Astrocyte (in vitro differentiated cells and primary cell): ENCODE measurements around the gene PIGL. TPM values are rescaled to one million over a fixed set of nuclear protein-coding genes. Genes with fewer than 3 reads are reported as not detected.
"Not testable (repeated sequence)": the region's sequence is repeated elsewhere in the genome, so short reads cannot be mapped to it uniquely, and the experiment has no call there.

Experiments used
- DNase-seq: peaks from one replicate; pipeline ENCODE4 v3.0.0-alpha.2; 2010; ENCODE audit warnings: low read depth
- FAIRE-seq: peaks from 2 replicates; lab custom pipeline; 2011; peaks lifted over from hg19 to GRCh38; lab: Jason Lieb, UNC
- H2AFZ ChIP-seq: 2 replicates; pipeline ENCODE4 v1.6.0; 2012; ENCODE audit warnings: low read depth, low read length, inconsistent platforms
- H3K27ac ChIP-seq: 2 replicates; pipeline ENCODE4 v1.5.1; 2011; ENCODE audit warnings: low read depth, low read length, inconsistent platforms
- H3K27me3 ChIP-seq: 2 replicates; pipeline ENCODE4 v1.6.0; 2011; ENCODE audit warnings: low read length, inconsistent platforms; ENCODE audit not compliant: insufficient read depth
- H3K36me3 ChIP-seq: 2 replicates; pipeline ENCODE4 v1.5.1; 2011; ENCODE audit warnings: low read length, inconsistent platforms; ENCODE audit not compliant: insufficient read depth
- H3K4me1 ChIP-seq: 2 replicates; pipeline ENCODE4 v1.5.1; 2011; ENCODE audit warnings: low read length, inconsistent platforms; ENCODE audit not compliant: insufficient read depth
- H3K4me2 ChIP-seq: 2 replicates; pipeline ENCODE4 v1.6.0; 2012; ENCODE audit warnings: low read length, inconsistent platforms
- H3K4me3 ChIP-seq: 2 replicates; pipeline ENCODE4 v1.5.1; 2011; ENCODE audit warnings: low read depth, mild to moderate bottlenecking, low read length, inconsistent platforms; ENCODE audit not compliant: insufficient read depth
- H3K79me2 ChIP-seq: 2 replicates; pipeline ENCODE4 v1.6.0; 2012; ENCODE audit warnings: mild to moderate bottlenecking, low read length, inconsistent platforms; ENCODE audit not compliant: insufficient read depth
- H3K9ac ChIP-seq: 2 replicates; pipeline ENCODE4 v1.6.0; 2012; ENCODE audit warnings: mild to moderate bottlenecking, low read length, inconsistent platforms
- H3K9me3 ChIP-seq: 2 replicates; pipeline ENCODE4 v1.5.1; 2012; ENCODE audit warnings: low read depth, mild to moderate bottlenecking, low read length, inconsistent platforms; ENCODE audit not compliant: insufficient read depth
- H4K20me1 ChIP-seq: 2 replicates; pipeline ENCODE4 v1.6.0; 2012; ENCODE audit warnings: low read length, inconsistent platforms; ENCODE audit not compliant: insufficient read depth
- H3K27ac Mint-ChIP-seq: one replicate; pipeline ENCODE4 v1.8.0; 2021; ENCODE audit warnings: mild to moderate bottlenecking, mixed read lengths; ENCODE audit not compliant: unreplicated experiment
- H3K27me3 Mint-ChIP-seq: one replicate; pipeline ENCODE4 v1.8.0; 2021; ENCODE audit warnings: low read depth, mixed read lengths; ENCODE audit not compliant: unreplicated experiment
- H3K36me3 Mint-ChIP-seq: one replicate; pipeline ENCODE4 v1.8.0; 2021; ENCODE audit warnings: low read depth, mixed read lengths; ENCODE audit not compliant: unreplicated experiment
- H3K4me1 Mint-ChIP-seq: one replicate; pipeline ENCODE4 v1.8.0; 2021; ENCODE audit warnings: low read depth, mixed read lengths; ENCODE audit not compliant: unreplicated experiment
- H3K4me3 Mint-ChIP-seq: one replicate; pipeline ENCODE4 v1.8.0; 2021; ENCODE audit warnings: mild to moderate bottlenecking, moderate library complexity, mixed read lengths; ENCODE audit not compliant: unreplicated experiment
- H3K9me3 Mint-ChIP-seq: one replicate; pipeline ENCODE4 v1.8.0; 2021; ENCODE audit warnings: mild to moderate bottlenecking, mixed read lengths; ENCODE audit not compliant: unreplicated experiment
- EZH2 ChIP-seq: IDR thresholded peaks from 2 replicates; pipeline ENCODE4 v1.6.1; 2012; ENCODE audit warnings: mild to moderate bottlenecking, low read length, inconsistent platforms; ENCODE audit not compliant: insufficient read depth
- total RNA-seq: library from RNA; stranded (reverse); gene quantifications from 2 replicates; pipeline ENCODE4 v1.2.1, GENCODE V29; 2021
- TF ChIP-seq, protein P1 (sequence below): IDR thresholded peaks from 2 replicates; pipeline ENCODE4 v1.5.1; 2011; ENCODE audit warnings: low read depth, mild to moderate bottlenecking, inconsistent platforms, low read length, moderate library complexity; ENCODE audit not compliant: insufficient read depth

Gene PIGL
- total RNA-seq, 1 donor from 2014 or later = 21.9 TPM

DNA sequence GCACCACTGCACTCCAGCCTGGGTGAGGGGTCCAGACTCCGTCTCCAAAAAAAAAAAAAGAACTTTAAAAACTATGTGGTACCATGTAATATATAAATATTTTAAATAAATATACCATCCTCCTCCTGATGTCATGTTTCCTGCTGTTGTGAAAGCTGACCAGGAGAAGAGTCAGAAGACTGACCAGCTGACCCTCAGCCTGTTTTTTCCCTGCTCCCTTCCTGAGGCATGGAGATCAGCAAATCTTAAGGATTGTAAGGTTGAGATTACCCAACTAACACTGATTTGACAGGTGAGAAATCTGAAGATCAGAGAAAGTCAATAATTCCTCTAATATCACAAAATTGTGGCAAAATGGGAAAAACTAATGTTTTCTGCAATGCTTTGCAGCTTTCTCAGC, 19.7 kb upstream of the PIGL start:
- DNase-seq (no peak), FAIRE-seq (no peak)
- H2AFZ ChIP-seq = no peak overlapping the region
- peaks cover 7% of the 10 kb centered on the region for H3K36me3 ChIP-seq
- H3K79me2 ChIP-seq = peaks cover 94% of the 10 kb centered on the region
- H3K9ac ChIP-seq = no peak overlapping the region
- H3K4me3 ChIP-seq = no peak overlapping the region
- Mint-ChIP-seq H3K27ac (no peak overlapping the region), H3K4me1 (peaks cover 15% of the 10 kb centered on the region), H3K27me3 (no peaks in the 10 kb centered on the region), H3K9me3 (no peaks in the 10 kb centered on the region), H3K4me3 (no peak overlapping the region), H3K36me3 (peaks cover 5% of the 10 kb centered on the region)
- H3K4me1 ChIP-seq = no peaks in the 10 kb centered on the region
- peaks cover 53% of the 10 kb centered on the region for H4K20me1 ChIP-seq
- H3K27ac ChIP-seq = no peak overlapping the region
- H3K27me3 ChIP-seq = no peaks in the 10 kb centered on the region
- no peaks in the 10 kb centered on the region for H3K9me3 ChIP-seq
- TF ChIP-seq EZH2 = no peak
- TF ChIP-seq, protein P1, sequence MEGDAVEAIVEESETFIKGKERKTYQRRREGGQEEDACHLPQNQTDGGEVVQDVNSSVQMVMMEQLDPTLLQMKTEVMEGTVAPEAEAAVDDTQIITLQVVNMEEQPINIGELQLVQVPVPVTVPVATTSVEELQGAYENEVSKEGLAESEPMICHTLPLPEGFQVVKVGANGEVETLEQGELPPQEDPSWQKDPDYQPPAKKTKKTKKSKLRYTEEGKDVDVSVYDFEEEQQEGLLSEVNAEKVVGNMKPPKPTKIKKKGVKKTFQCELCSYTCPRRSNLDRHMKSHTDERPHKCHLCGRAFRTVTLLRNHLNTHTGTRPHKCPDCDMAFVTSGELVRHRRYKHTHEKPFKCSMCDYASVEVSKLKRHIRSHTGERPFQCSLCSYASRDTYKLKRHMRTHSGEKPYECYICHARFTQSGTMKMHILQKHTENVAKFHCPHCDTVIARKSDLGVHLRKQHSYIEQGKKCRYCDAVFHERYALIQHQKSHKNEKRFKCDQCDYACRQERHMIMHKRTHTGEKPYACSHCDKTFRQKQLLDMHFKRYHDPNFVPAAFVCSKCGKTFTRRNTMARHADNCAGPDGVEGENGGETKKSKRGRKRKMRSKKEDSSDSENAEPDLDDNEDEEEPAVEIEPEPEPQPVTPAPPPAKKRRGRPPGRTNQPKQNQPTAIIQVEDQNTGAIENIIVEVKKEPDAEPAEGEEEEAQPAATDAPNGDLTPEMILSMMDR = no peak
- no peak overlapping the region for H3K4me2 ChIP-seq

DNA sequence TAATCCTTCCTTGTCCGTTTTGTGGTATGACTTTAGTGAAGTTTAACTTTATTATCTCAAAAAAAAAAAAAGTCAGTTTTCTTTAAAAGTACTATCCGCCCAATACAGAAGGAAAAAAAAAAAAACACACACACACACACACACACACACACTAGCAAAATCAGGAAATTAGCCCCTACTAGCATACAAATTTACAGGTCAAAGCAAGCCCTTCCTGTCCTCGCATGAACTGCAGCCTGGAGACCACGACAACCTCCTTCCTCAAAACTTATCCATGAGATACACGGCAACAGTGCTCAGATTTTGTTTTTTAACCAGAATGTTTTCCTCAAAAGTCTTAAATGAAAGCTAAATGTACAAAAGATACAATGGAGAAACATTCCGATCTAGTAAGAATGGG, 17.9 kb upstream of the PIGL start:
- FAIRE-seq = no peak
- H3K4me3 Mint-ChIP-seq = no peak overlapping the region

DNA sequence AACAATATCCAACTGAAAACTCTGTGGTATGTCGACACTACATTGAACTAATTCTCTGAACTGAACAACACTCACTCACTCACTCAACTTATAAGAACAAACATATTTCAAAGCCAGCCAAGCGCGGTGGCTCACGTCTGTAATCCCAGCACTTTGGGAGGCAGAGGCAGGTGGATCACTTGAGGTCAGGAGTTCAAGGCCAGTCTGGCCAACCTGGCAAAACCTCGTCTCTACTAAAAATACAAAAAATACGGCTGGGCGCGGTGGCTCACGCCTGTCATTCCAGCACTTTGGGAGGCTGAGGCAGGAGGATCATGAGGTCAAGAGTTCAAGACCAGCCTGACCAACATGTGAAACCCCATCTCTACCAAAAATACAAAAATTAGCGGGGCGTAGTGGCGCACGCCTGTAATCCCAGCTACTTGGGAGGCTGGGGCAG, 15.3 kb upstream of the PIGL start:
- not testable (repeated sequence) for H3K9me3 Mint-ChIP-seq, H3K27ac Mint-ChIP-seq, FAIRE-seq, H3K4me2 ChIP-seq, H3K27ac ChIP-seq, H3K9ac ChIP-seq, H2AFZ ChIP-seq, H3K36me3 Mint-ChIP-seq, H3K27me3 ChIP-seq, H3K4me3 ChIP-seq, H3K4me3 Mint-ChIP-seq, H3K9me3 ChIP-seq, H3K27me3 Mint-ChIP-seq, H3K4me1 ChIP-seq, DNase-seq, H3K36me3 ChIP-seq
- peaks cover 27% of the 10 kb centered on the region for H3K4me1 Mint-ChIP-seq
- peaks cover 74% of the 10 kb centered on the region for H4K20me1 ChIP-seq
- H3K79me2 ChIP-seq = peaks cover 95% of the 10 kb centered on the region

More for the DNA sequence above, 17.9 kb upstream of the PIGL start:
- no peaks in the 10 kb centered on the region for H3K4me1 ChIP-seq
- no peak overlapping the region for H3K4me3 ChIP-seq
- no peaks in the 10 kb centered on the region for H3K27me3 ChIP-seq
- TF ChIP-seq EZH2 = no peak
- TF ChIP-seq, protein P1 = no peak
- Mint-ChIP-seq H3K27me3 (no peaks in the 10 kb centered on the region), H3K4me1 (peaks cover 27% of the 10 kb centered on the region), H3K27ac (no peak overlapping the region), H3K9me3 (no peaks in the 10 kb centered on the region), H3K36me3 (no peaks in the 10 kb centered on the region)
- no peak overlapping the region for H3K9ac ChIP-seq
- H3K27ac ChIP-seq = no peak overlapping the region
- DNase-seq = no peak
- H4K20me1 ChIP-seq = peaks cover 66% of the 10 kb centered on the region
- peak overlapping the region; percentile 25 for H3K4me2 ChIP-seq
- H2AFZ ChIP-seq = no peak overlapping the region
- no peaks in the 10 kb centered on the region for H3K9me3 ChIP-seq
- H3K79me2 ChIP-seq = peaks cover 96% of the 10 kb centered on the region
- no peaks in the 10 kb centered on the region for H3K36me3 ChIP-seq

DNA sequence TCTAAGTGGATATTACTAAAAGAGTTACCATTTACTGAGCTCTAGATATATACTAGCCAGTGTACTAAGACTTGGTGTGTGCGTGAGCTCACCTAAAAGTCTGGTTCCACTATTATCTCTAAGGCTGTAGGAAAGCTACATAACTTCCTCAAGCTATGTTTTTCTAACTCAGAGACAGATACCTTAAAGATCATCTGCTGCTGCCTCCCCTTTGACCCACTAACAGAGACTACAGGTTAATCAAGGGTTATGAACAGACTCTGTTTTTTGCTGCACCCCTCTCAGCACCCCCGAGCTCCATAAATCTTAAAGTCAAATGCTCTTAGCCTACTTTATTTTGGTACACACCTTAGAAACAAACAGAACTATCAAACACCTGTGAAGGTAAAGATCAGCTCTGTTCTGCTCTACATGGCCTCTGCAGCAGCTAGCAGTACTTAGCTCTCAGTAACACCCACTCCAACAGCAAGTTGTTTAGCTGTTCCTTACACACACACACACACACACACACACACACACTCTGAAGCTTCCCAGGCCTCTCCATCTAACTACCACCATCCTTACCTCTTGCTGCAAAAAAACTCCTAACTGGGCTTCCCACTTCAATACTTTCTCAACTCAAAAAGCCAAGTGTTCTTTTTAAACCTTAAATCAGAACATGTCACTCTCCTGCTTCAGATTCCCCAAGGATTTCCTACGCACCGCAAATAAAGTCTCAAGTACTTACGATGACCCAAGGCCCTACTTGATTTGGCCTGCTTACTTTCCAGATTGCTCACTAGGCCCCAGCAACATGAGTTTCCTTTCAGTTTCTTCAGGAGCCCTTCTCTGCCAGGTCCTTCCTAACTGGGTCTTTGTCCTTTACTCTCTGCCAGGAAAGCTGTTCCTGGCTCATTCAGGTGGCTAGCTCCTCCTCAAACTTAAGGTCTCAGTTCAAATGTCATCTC, 14.2 kb upstream of the PIGL start:
- H3K27ac ChIP-seq, DNase-seq, H3K4me2 ChIP-seq, H3K27me3 Mint-ChIP-seq, H3K9ac ChIP-seq, H3K36me3 ChIP-seq, H3K4me1 ChIP-seq, H2AFZ ChIP-seq, H3K27me3 ChIP-seq, H3K9me3 Mint-ChIP-seq, H3K4me3 ChIP-seq, FAIRE-seq, H3K9me3 ChIP-seq, H3K36me3 Mint-ChIP-seq, H3K27ac Mint-ChIP-seq: not testable (repeated sequence)
- H3K79me2 ChIP-seq = peaks cover 95% of the 10 kb centered on the region
- peak overlapping the region; percentile 1 for H3K4me3 Mint-ChIP-seq
- H4K20me1 ChIP-seq = peaks cover 69% of the 10 kb centered on the region
- H3K4me1 Mint-ChIP-seq = peaks cover 27% of the 10 kb centered on the region
